HL-60 (cell line): ENCODE measurements around the gene PTTG1IP2.

Experiments used
- TF ChIP-seq, protein P1 (sequence below): IDR thresholded peaks from one replicate; pipeline ENCODE4 v1.5.1; 2011; ENCODE audit warnings: low read length, control low read depth, inconsistent platforms; ENCODE audit not compliant: insufficient read depth
- TF ChIP-seq, protein P2 (sequence below): IDR thresholded peaks from 2 replicates; pipeline ENCODE4 v1.6.1; 2012; ENCODE audit warnings: low read depth; ENCODE audit not compliant: insufficient replicate concordance

DNA sequence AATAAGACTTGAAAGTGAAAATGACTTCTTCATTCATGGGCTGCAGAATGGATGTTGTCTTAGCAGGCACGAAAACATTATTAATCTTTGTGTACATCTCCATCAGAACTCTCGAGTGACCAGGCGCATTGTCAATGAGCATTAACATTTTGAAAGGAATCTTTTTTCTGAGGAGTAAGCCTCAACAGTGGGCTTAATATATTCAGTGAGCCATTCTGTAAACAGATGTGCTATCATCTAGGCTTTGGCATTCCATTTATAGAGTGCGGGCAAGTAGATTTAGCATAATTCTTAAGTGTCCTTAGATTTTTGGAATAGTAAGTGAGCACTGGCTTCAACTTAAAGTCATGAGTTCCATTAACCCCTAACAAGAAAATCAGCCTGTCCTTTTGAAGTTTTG, 33.1 kb downstream of the PTTG1IP2 start:
- TF ChIP-seq, protein P1, sequence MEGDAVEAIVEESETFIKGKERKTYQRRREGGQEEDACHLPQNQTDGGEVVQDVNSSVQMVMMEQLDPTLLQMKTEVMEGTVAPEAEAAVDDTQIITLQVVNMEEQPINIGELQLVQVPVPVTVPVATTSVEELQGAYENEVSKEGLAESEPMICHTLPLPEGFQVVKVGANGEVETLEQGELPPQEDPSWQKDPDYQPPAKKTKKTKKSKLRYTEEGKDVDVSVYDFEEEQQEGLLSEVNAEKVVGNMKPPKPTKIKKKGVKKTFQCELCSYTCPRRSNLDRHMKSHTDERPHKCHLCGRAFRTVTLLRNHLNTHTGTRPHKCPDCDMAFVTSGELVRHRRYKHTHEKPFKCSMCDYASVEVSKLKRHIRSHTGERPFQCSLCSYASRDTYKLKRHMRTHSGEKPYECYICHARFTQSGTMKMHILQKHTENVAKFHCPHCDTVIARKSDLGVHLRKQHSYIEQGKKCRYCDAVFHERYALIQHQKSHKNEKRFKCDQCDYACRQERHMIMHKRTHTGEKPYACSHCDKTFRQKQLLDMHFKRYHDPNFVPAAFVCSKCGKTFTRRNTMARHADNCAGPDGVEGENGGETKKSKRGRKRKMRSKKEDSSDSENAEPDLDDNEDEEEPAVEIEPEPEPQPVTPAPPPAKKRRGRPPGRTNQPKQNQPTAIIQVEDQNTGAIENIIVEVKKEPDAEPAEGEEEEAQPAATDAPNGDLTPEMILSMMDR, result no peak
- TF ChIP-seq, protein P2, sequence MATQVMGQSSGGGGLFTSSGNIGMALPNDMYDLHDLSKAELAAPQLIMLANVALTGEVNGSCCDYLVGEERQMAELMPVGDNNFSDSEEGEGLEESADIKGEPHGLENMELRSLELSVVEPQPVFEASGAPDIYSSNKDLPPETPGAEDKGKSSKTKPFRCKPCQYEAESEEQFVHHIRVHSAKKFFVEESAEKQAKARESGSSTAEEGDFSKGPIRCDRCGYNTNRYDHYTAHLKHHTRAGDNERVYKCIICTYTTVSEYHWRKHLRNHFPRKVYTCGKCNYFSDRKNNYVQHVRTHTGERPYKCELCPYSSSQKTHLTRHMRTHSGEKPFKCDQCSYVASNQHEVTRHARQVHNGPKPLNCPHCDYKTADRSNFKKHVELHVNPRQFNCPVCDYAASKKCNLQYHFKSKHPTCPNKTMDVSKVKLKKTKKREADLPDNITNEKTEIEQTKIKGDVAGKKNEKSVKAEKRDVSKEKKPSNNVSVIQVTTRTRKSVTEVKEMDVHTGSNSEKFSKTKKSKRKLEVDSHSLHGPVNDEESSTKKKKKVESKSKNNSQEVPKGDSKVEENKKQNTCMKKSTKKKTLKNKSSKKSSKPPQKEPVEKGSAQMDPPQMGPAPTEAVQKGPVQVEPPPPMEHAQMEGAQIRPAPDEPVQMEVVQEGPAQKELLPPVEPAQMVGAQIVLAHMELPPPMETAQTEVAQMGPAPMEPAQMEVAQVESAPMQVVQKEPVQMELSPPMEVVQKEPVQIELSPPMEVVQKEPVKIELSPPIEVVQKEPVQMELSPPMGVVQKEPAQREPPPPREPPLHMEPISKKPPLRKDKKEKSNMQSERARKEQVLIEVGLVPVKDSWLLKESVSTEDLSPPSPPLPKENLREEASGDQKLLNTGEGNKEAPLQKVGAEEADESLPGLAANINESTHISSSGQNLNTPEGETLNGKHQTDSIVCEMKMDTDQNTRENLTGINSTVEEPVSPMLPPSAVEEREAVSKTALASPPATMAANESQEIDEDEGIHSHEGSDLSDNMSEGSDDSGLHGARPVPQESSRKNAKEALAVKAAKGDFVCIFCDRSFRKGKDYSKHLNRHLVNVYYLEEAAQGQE, result no peak
